NCI-H1417 treated with DMSO at 0.1 percent for 48 hours (cell line): ENCODE results near the gene GRAMD4.

Experiments used
- DNase-seq: peaks from one replicate; lab custom pipeline; 2025; lab: John Stamatoyannopoulos, UW

The GRAMD4 gene

DNA sequence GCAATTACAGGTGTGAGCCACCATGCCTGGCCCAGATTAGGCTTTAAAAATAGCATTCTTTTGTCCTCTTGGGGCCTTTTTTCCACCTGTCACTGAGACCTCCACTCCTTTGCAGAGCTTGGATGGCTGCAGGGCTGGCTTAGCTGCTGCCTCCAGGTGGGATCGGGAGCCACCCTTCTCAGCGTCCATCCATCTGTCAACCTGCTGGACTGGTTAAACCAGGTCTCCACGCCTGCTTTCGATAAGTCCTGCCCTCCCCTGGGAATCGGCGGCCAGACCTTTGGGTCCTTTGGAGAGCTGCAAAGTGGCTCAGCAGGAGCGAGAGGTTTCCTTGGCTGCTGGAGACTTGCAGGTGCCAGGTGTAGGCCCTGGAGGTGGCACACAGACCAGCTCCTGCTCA, 23.4 kb upstream of the GRAMD4 start:
- peak; percentile 47 for DNase-seq

DNA sequence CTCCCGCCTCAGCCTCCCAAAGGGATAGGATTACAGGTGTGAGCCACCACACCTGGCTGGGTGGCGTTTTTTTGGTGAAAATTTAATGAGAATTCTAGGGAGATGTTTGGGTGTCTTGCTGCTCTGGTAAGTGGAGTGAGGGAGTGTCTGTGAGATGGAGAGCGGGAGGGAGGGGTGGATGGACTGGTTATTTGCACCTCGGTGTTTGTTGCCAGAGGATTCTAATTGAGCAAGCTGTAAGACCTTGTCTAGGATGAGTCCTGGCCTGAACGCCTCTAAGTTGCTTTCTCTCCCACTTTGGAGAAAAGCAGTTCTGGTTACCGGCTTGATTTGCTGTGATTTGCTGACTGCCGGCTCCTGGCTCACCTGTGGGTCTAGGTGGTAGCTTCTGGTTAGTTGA, 22.0 kb upstream of the GRAMD4 start:
- no peak for DNase-seq

DNA sequence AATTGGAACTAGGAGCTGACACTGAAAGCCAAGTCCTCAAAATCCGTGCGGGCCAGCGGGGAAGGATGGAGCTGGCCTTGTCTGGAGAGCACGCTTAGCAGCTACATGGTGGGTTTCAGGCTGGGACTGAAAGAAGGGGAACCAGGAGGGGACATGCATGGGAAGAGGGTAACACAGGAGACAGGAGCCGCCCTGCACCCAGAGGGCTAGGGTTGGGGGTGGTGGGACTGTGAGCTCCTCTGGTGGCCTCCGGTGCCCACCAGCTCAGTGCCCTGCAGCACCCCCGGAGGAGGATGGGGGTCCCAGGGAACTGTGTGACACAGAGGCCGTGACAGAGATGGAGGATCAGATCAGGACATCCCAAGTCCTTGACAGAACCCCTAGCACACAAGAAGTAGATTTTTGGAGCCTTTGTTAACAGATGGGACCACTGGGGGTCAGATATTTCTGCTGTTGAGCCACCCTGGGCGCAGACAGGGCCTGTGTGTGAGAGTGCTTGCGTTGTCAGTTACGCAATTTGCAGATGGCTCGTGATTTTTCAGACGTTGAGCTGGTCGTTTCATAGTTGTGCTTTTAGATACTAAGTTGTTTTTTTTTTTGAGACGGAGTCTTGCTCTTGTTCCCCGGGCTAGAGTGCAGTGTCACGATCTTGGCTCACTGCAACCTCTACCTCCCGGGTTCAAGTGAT, 21.3 kb upstream of the GRAMD4 start:
- DNase-seq = no peak

DNA sequence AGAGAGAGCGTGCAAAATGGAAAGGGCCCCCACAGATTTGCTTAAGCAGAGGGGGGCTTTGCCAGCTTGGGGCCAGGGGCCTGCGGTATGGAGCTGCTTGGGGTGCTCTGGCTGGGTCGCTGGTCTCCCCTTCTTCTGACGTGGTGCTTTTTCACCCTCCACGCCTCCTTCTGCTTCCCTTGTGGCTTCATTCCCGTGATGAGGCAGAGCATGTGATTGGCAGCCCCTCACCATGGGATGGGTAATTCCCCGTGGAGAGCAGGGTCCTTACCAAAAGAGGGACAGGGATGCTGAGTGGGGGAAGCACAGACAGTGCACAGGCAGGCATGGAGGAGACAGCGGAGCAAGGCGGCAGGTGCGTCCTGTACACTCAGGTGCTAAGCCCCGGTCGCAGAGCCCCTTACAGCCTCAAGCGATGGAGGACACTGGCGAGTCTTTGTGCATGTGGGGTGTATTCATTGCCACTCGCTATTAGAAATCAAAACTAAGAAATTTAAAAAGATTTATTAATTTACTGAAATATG, 19.9 kb upstream of the GRAMD4 start:
- no peak for DNase-seq

DNA sequence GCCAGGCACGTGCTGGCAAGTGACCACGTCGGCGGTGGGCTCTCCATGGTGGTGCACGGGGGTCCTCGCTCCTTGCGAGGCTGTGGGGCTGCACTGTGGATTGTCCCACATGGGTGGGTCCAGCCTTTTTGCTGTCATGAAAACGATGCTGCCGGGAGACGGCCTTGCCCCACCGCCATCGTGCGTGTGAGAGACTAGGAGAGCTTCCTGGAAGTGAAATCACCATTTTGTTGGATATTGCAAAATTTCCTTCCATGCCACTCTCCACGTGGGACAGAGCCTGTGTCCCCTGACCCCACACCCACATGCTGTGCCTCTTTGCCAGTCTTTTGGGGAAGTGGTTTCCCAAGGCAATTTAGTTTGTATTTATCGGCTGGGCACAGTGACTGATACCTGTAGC, 18.2 kb upstream of the GRAMD4 start:
- DNase-seq = no peak

DNA sequence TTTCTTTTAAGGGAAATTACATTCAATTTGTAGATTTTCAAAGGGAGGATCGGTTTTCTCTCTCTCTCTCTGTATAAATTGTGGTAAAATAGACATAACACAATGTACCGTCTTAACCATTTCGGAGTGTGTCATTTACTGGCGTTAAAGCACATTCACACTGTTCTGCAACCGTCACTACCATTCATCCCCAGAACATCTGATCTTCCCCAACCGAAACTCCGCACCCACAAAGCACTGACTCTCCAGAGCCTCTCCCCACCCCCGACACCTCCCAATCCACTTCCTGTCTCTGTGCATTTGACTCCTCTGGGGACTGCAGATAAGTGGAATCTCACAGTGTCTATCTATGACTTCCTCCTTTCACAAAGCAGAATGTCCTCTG, 15.9 kb upstream of the GRAMD4 start:
- no peak for DNase-seq

DNA sequence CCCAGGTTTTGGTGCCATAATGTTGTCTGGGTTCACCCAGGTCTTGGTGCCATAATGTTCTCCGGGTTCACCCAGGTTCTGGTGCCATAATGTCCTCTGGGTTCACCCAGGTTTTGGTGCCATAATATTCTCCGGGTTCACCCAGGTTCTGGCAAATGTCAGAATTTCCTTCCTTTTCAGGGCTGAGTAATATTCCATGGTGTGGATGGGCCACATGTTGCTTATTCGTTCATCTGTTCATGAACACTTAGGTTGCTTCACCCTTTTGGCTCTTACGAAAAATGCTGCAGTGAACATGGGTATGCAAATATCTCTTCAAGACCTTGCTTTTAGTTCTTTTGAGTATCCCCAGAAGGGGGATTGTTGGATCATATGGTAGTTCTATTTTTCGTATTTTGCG, 15.1 kb upstream of the GRAMD4 start:
- DNase-seq = no peak

DNA sequence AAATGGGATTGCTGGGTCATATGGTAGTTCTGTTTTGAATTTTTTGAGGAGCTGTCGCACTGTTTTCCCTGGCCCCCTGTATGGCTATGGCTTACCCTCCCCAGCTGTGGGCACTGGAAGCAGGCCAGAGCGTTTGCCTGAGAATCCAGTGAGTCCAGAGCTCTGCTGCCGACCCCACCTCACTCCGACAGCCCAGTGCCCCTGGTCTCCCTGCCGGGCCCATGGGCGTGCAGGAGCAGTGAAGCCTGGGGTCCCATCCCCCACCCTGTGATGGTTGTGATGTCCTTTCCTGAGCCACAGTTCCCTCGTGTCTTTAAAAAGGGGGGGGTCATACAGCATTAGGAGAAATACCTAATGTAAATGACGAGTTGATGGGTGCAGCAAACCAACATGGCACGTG, 13.3 kb upstream of the GRAMD4 start:
- no peak for DNase-seq

DNA sequence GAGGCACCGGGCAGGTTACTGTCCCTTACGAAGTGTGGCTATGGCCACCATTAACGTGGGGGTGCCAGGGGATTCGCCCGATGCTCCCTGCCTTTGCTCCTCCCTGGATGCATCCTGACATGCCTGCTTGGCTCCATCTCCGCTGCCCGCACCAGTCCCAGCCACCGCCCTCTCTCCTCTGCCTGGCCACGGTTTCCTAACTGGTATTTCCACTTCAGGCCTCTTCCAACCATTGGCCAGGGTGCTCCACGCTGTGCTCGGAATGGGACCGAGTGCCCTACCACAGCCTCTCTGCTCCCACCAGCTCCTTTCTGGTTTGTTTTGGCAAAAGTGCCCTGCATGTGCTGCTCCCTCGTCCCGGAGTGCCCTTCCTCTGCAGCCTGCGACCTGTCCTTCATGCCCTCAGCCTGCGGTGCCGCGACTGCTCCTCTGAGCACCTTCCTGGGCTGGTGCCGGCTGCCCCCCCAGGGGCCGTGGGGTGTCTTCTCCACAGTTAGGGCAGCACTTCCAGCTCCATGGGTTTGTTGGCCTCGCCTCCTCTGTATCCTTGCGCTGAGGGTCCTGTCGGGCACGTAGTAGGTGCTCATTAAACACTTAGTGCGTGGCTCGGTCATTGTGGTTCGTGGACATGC, 12.6 kb upstream of the GRAMD4 start:
- DNase-seq = no peak

DNA sequence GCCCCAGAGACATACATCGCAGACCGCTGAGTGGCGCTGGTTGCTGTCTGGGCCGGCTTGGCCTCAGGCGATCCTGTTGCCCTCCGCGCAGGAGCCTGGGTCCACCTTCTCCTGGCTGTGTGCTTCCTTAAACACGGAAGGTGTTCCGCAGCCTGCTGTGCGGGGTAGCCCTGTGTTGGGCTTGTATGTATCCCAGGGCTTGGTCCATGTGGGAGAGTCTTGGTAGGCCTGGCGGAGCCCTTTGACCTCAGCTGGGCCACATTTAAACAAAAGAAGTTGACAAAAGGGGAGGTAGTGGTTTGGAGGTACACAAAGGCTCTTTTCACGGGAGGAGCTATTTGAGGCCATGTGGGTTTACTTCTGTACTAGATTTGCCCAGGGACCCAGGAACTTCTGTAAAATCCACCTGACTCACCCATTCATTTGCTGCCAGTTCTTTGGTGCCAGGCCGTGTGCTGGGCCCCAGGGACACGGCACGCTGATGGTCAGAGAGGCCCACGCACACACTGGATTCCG, 11.0 kb upstream of the GRAMD4 start:
- DNase-seq = no peak

DNA sequence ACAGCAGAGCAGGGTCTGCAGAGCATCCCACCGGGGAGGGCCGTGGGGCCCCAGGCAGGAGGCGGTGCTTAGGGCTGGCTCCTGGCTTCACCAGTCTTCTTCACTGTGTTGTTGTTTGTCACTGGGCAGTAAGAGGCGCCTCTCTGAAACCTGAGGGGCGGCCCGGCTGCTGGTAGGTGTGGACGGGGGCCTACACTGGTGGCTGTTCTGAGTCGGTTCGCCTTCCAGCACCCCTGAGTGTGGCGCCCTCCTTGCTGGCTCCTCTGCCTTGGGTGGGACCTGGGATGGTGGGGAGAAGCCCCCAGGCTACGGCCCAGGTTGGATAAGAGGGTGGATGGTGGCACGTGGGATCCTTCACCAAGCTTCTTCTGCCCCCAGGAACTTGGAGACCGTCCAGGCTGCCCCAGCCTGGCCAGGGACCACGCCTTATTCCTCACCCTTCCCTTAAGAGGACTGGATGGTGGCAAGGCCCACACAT, 10.4 kb upstream of the GRAMD4 start:
- no peak for DNase-seq

DNA sequence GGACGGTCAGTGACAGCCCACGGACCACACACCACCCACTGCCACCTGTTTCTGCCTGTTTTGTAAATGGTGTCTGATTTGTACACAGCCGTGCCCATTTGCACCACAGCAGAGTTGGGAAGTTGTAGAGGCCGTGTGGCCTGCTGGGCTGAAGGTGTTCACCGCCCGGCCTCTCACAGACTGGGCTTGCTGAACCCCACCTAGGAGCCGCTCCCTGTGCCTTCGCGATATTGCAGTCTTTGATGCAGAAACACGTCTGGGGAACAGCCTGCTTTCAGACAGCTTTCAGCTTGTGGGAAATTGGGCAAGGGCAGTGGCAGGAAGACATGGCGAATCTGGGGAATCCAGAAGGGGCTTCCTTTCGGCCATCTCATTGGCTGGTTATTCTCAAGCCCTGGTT, 9.8 kb upstream of the GRAMD4 start:
- no peak for DNase-seq

DNA sequence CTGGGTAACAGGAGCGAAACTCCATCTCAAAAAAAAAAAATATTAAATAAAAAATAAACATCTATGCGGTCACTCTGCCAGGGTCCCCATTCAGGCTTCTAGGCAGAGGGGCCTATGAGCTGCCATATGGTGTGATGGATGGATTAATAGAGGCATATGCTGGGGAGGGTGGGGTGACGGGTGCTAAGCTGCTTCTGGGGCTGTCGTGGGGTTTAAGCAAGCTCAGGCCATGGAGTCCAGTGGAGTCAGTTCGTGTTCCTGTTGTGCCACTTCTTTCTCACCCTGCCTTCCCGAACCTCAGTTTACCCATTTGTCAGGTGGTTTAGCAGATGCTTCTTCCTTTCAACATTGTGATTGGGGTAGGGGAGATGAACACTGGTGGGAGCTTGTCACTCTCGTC, 9.0 kb upstream of the GRAMD4 start:
- DNase-seq = no peak

DNA sequence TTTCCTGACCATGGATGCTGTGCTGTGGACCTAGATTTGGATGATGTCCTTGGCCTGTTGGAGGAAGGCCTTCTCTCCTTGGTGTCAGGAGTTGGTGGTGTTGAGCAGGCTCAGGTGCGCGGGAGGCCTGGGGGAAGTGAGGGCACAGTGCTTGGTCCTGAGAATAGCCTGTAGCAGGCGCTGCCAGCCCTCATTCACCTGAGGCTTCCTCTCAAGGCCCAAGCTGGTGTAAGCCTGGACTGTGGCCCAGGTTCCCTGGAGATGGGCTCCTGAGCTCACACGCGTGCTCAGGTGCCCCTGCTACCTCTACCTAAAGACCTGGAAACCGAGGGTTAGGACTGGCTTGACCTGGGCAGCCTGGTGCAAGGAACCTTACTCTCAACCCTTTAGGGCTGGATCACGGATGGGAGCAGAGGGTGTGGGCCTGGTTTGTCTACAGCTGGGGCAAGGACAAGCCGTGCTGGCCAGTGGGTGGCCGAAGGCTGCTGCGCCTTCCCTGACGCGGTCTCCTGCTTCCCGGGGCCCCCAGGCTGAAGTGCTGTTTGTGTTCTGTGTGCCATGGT, 7.8 kb upstream of the GRAMD4 start:
- DNase-seq = no peak

DNA sequence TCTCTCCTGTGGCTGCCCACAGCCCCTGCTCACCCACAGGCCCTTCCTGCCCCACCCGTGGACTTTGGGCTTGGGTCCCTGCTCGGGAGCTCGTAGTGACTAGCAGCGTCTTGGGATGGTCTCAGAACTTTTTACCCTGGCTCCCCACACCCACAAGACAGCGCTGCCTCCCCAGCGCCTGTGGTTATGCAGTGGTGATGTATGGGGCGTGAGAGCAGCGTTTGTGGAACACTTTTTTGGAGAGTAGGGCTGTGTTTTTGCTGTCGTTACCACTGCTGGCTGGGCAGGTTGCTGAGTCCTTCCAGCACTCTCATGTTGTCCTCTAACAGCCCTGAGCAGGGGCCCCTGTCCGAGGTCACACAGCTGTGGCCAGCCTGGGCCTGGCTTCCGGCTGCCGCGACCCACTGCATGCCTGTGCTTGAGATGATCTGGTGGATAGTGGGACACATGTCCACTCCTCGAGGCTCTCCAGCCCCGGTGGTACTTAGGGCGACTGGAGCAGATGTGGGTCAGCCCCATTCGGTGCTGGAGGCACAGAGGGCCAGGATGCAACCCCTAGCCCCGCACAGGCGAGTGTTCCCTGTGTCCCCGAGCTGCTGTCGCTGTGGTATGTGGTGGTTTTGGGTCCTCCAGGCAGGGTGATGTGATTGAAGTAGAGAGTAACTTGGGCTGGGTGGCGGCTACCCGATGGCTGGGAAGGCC, 7.1 kb upstream of the GRAMD4 start:
- DNase-seq = no peak

DNA sequence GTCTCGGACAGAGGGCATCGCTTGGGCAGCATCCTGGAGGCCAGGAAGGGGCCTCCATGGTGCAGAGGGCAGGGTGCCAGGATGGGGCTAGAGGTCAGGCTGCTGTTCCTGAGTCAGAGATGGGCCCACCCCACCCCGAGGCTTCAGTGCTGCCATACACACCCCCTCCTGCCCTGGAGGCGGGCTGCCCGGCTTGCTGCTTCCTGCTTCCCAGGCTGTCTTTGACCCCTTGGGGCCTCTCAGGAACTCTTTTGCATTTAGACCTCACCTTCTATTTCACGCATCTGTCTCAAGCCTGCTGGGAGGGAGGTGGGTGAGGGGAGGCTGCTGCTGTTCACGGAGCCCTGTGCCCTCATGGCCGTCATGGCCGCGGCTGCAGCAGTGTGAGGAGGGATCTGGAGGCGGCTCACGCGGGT, 6.6 kb upstream of the GRAMD4 start:
- DNase-seq = no peak

DNA sequence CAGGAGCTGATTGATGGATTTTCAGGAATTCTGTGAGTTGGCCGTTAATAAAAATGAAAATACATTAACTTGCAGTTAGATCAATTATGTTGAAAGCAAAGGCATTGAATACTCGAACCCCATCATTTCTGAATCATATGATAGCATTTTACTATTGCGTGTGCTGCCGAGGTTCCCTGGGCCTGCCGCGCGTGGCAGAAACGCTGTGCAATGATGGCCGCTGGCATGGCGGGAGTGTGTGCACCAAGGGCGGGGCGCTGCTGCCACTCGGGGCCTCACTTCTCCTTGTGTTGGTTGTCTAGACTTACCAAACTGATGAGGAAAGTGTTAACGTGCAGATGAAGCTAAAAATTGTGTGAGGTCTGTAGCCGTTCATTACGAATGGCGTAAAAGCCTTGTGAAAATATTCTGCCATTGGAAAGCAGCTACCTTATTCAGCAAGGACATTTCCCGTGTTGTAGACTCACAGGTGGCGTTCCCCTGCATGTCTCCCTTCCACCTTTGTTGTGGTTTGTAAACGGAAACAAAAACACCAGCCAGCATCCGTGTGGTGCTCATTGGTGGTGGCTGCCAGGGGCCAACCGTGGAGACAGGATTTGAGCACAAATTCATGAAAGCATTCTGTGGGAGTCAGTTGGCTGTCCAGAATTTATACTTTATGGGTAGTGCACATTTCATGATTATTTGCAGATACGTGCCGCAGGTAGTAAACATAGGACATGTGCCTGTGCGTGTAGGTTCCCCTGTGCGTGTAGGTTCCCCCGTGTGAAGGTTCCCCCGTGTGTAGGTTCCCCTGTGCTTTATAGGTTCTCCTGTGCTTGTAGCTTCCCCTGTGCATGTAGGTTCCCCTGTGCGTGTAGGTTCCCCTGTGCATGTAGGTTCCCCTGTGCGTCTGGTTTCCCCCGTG, 5.9 kb upstream of the GRAMD4 start:
- DNase-seq = no peak

DNA sequence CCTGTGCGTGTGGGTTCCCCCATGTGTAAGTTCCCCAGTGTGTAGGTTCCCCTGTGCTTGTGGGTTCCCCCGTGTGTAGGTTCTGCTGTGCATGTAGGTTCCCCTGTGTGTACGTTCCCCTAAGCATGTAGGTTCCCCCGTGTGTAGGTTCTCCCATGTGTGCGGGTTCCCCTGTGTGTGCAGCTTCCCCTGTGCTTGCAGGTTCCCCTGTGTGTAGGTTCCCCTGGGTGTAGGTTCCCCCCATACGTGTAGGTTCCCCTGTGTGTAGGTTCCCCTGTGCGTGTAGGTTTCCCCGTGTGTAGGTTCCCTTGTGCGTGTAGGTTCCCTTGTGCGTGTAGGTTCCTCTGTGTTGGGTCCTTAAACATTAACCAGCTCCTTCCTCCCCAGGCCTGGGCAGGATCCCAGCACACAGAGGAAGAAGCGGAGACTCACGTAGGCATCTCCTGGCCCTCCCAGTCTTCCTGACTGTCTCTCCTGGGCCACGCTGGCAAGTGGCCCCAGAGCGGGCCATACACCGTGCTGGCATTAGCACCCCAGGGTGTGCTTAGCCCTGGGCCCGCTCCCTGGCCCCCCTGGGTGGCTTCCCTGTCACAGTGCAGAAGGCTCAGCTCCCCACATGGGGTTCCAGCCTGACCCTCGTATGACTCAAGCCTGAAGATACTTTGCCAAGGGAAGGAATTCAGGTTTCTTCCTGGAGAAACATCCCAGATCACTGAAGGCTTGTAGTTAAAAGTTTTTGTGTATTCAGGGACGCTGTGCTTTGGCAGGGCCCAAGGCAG, 2.8 kb upstream of the GRAMD4 start:
- DNase-seq = no peak

DNA sequence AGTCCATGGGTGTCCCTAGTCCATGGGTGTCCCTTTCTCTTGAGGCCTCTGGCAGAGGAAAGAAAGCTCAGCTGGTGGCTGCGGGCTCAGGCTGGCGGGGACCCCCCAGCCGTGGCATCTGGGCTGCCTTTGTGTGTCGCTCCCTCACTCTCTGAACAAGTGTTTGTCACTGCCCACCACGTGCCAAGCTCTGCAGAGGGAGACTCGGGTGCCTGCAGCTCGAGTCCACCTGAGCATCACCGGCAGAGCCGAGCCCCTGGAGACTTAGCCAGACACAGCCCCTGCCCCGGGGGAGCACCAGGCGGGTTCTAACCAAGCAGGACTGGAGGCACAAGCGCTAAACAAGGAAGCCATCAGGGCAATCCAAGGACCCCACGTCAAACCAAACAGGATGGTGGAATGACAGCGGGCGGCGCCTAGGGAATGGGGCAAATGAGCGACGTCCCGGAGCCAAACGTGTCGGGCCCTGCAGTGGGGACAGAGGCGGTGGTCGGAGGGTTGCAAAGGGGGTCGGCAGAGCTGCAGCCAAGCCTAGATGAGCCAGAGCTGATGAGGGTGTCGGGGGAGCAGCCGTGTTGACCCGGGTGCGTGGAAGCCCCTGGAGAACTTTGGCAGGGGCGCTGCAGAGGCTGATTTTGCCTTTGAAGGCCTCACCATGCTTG, 2.1 kb upstream of the GRAMD4 start:
- DNase-seq = no peak

DNA sequence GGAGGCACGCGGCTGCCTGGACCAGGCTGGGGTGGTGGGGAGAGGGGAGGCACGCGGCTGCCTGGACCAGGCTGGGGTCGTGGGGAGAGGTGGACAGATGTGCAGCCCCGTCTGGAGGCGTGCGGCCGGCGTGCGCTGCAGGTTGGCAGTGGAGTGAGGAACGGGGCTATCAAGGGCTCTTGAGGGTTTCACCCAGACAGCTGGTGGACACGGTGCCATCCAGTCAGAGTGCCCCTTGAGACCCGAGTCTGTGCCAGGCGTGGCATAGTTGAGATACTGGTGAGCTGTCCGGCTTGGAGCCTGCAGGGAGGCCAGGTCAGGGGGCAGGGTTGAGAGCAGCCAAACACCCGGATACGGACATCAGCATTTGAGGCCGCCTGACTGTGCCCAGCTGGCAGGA, 1.5 kb upstream of the GRAMD4 start:
- no peak for DNase-seq
